HL-60/S4 treated with phorbol 12-myristate 13-acetate at 8.2 ng/mL for 4 days and 3 days (cell line): ENCODE results near the gene CDC42EP3.

Experiments used
- in situ Hi-C: fragments of 300-500 bp; cut with MboI; formaldehyde crosslinking; loops from 2 replicates; pipeline ENCODE4 v1.15.0; 2022; ENCODE audit warnings: low sequenced_read_pairs

Gene CDC42EP3

DNA sequence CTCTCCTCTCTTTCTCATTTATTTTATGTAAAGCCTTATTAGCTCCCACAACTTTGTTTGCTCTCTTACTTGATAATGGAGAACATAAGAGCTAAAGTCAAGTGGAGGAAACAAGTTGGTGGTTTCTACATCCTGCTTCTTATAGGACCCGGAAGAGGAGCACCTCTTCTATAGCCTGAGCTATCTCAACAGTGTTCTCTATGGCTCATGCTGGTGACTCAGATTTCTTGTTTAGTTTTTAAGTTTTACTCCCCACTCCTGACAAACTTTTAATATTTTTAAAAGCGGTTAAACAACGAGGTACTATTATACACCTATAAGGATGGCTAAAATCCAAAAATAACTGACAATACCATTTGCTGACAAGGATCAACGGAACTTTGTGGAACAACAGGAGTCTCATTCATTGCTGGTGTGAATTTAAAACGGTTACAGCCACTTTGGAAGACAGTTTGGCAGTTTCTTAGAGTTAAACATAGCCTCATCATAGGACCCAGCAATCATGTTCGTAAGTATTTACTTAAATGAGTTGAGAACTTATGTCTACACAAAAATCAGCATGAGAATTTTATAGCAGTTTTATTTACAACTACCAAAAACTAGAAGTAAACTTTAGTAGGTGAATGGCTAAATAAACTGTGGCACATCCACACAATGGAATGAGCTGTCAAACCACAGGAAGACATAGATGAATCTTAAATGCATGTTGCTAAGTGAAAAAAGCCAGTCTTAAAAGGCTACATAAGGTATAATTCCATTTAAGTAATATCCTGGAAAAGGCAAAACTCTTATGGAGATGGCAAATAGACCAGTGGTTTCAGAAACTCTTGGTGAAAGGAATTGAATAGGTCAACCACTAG, 12.7 kb upstream of the CDC42EP3 start:
- in situ Hi-C loops, result no loop called here

GRCh38 chr2:37683241-37683640, 11.8 kb upstream of the CDC42EP3 start:
- in situ Hi-C loops, result no loop called here

DNA sequence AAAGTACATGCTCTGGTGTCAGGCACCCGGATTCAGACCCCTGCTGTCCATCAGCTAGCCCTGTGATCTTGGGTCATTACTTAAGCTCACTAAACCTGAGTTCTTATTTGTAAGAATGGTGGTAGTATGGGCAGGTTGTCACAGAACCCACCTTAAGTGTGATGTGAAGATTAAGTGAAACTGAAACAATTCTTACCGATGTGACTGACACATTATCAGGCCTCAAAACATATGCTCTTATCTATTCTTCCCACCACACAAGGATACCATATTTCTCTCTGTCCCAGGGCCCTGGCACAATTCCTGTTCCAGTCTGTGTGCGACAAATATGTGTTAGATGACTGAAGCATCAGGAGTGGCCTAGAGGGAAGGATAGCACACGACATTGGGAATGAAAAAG, 11.0 kb upstream of the CDC42EP3 start:
- in situ Hi-C loops, result no loop called here

DNA sequence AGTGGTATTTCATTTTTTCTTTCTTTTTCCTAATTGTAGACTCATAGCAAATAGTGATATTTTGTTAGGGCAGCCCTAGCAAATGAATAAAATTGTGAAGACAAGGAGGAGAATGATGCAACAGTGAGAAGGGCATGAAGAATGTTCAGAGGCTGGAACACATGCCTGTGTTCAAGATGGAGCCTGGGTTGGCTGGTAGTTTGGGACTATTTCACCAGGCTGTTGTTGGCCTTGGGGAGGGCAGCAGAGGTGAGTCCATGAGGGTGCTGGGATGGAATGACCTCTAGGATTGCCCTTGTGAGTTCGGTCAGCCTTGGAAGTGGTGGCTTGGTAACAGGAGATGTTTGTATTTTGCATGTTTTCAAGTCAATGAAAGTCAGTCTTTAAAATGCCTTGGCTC, 10.1 kb upstream of the CDC42EP3 start:
- in situ Hi-C loops, result no loop called here

DNA sequence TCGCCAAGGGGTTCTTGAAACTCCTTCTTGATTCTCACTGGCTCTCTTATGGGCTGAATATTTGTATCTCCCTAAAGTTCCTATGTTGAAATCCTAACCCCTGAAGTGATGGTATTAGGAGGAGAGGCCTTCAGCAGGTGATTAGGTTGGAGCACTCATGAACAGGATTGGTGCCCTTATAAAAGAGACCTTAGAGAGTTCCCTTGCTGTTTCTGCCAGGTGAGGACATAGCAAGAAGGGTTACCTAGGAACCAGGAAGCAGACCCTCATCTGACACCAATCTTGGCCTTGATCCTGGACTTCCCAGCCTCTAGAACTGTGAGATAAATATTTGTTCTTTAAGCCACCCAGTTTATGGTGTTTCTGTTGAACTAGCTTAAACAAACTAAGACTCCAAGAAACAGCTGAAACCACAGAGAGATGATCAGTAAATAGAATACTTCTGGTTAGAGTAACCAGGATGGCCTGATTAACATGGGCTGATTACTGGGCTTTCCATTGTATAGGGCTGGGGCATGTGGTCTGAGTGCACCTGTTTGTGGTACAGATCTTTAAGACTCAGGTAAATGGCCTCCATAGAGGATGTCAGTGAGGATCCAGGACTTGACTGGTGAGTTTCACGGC, 7.7 kb upstream of the CDC42EP3 start:
- in situ Hi-C loops, result no loop called here

- in situ Hi-C loops, result no loop called here
Observed at GRCh38 chr2:37676274-37676673, 4.8 kb upstream of the CDC42EP3 start.

DNA sequence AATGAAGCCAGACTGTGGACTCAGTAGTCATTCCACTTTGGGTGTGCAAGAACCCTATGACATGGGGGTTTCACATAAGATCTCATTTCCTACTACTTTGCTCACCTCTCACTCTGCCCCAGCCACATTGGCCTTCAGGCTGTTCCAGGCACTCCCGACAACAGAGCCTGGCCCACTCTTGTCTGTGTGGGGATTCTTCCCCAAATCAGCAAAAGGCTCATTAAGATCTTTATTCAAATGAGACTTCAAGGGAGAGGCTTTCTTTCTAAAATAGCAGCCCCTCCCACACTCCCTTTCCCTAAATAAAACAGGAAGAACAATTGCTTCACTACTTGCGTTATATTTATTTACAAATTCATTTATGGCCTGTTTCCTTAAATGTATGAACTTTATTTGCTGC, 3.5 kb upstream of the CDC42EP3 start:
- in situ Hi-C loops, result loop anchor here (25.0 kb wide), 1 partner anchor 162 kb away; no protein-coding TSS in a partner anchor

GRCh38 chr2:37672870-37673184, 1.4 kb upstream of the CDC42EP3 start:
- in situ Hi-C loops, result loop anchor here (25.0 kb wide), 1 partner anchor 164 kb away; no protein-coding TSS in a partner anchor

GRCh38 chr2:37672104-37672869, 845 bp upstream of the CDC42EP3 start:
- in situ Hi-C loops, result loop anchor here (25.0 kb wide), 1 partner anchor 165 kb away; no protein-coding TSS in a partner anchor

DNA sequence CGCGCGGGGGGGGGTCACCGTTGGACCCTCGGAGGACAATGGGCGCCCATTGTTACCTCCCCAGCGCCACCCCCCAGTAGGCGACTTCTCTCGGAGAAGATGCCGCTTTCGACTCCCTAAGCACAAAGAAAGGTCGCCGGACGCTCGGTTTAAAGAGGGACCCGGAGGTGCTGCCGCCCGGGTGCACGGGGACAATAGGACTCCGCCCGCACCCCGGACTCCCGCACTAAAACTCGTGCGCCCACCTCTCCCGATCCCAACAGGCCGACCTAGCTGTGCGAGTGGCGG, 318 bp upstream of the CDC42EP3 start:
- in situ Hi-C loops, result loop anchor here (25.0 kb wide), 1 partner anchor 166 kb away; no protein-coding TSS in a partner anchor

DNA sequence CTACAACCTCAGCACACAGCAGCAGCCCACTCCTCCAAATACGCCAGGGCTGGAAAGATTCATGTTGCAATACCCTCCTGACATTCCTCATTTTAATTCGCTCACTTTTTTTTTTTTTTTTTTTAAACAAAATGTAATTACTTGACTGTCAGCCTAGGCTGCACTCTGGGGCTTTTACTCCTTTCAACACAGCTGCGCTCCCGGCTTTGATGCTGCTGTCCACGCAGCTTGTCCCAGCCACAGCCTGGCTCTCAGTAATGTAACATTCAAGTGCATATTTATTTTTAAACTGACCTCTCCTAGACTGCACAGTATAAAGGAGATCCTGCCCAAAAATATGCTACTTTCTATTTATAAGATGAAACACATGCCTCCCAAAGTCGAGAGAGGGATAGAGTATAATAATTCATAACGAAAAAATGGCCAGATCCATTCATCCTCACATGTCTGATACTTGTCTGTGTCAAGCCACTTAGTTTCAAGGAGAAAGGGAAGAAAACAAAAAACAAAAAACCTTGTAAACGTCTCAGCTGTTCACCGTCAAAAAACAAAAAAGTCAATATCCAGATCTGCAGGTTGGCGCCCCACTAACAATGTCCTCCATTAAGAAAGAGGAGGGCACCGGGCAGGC, 949 bp downstream of the CDC42EP3 start:
- in situ Hi-C loops, result loop anchor here (25.0 kb wide), 1 partner anchor 167 kb away; no protein-coding TSS in a partner anchor

DNA sequence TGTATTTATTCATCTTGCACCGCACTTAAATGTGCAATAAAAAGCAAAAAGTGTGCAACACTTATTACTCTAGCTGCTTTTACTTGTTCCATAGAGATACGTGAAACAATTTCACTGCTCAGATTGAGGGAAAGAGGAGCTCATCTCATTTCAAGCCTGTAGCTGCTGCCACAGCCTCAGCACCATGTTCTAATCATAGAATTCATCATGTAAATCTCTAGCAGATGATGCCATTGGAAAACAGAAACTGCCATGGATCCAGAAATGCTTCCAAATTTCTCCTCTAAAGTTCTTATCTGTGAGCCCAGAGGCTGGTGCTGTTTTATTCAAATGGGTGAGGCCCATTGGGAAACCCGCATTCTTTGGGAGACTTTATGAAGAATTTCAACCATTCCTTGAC, 2.0 kb downstream of the CDC42EP3 start:
- in situ Hi-C loops, result loop anchor here (25.0 kb wide), 1 partner anchor 168 kb away; no protein-coding TSS in a partner anchor

DNA sequence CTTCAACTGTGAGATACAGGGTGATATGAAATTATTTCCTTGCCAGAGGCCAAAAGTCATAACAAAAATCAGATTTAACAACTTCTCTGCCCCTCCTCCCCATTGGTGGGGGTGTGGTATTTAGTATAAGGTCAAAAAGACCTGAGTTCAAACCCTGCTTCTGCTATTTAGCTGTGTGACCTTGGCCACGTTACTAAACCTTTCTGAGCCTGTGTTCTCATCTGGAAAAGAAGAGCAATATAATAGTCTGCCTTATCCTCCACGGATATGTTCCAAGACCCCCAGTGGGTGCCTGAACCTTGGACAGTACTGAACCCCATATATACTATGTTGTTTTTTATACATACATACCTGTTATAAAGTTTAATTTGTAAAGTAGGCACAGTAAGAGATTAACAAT, 3.7 kb downstream of the CDC42EP3 start:
- in situ Hi-C loops, result loop anchor here (25.0 kb wide), 1 partner anchor 170 kb away; no protein-coding TSS in a partner anchor

DNA sequence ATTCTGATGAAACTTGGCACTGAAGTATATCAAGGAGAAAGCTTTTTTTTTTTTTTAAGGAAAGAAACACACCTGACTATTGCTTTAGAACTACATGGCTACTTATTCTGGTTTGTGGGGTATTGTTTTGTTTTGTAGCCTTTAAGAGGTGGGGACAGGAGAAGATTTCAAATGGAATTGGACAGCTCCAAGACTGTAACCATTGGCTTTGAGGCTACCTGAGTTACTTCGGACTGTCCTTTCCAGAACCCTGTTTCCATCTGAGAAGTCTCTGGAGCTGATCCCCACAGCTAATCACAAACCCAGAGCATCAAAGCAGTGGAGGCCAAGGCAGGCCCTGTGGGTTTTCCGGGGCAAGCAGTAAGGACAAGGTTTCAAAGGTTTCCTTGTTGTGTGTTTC, 4.7 kb downstream of the CDC42EP3 start:
- in situ Hi-C loops, result loop anchor here (25.0 kb wide), 1 partner anchor 171 kb away; no protein-coding TSS in a partner anchor

- in situ Hi-C loops, result loop anchor here (25.0 kb wide), 1 partner anchor 172 kb away; no protein-coding TSS in a partner anchor
Observed at GRCh38 chr2:37665604-37666362, 5.7 kb downstream of the CDC42EP3 start.

- in situ Hi-C loops, result loop anchor here (25.0 kb wide), 1 partner anchor 172 kb away; no protein-coding TSS in a partner anchor
Observed at GRCh38 chr2:37665043-37665442, 6.4 kb downstream of the CDC42EP3 start.

GRCh38 chr2:37664231-37664643, 7.2 kb downstream of the CDC42EP3 start:
- in situ Hi-C loops, result loop anchor here (25.0 kb wide), 1 partner anchor 173 kb away; no protein-coding TSS in a partner anchor

DNA sequence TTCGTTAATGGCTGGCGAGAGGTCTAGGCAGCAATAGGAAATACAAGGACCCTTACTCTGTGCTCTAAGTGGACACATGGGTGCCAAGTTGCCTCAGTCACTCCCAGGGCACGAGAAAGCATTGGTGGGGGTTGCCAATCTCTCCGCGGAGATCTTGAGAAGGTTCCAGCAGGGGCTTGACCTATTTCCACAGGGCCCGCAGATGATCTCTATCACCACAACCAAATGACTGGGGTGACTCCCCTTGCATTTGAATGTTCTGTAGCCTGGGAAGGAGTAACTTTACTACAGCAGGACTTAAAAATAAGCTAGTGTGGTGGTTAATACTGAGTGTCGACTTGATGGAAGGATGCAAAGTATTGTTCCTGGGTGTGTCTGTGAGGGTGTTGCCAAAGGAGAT, 8.1 kb downstream of the CDC42EP3 start:
- in situ Hi-C loops, result loop anchor here (25.0 kb wide), 1 partner anchor 174 kb away; no protein-coding TSS in a partner anchor

GRCh38 chr2:37659723-37660122, 11.7 kb downstream of the CDC42EP3 start:
- in situ Hi-C loops, result loop anchor here (10.0 to 25.0 kb wide), 2 partner anchors 178 to 245 kb away; no protein-coding TSS in a partner anchor

DNA sequence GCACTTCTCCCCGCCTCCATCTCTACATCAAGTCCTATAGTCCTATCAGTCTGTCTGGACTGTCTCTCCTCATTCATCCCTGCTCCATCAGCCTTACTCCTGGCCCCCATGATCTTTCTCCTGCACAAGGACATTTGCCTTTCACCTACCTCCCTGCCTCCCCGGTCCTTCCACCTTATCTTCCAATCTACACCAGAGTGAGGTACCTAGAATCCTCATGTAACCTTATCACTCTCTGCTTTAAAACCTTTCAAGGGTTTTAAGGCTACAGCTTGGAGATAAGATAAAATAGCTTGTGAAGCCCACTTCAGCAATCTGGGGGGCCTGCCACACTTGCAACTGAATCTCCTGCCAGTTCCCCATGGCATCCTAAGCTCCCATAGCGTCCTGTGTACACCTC, 12.8 kb downstream of the CDC42EP3 start:
- in situ Hi-C loops, result loop anchor here (10.0 to 25.0 kb wide), 2 partner anchors 179 to 244 kb away; no protein-coding TSS in a partner anchor
